ENCODE measurements around the gene SFMBT1.
A peak's percentile ranks its signal among the peaks of the same experiment; 100 is the strongest.

Gene SFMBT1

GRCh38 chr3:53079147-53079546, 33.3 kb upstream of the SFMBT1 start:
- H3K4me3 ChIP-seq (ENCODE audit: low read length): no peak overlapping the region
- no peak overlapping the region for H2AFZ ChIP-seq (ENCODE audit: low read depth, low read length)
- no peaks in the 10 kb centered on the region for H3K27me3 ChIP-seq (ENCODE audit: insufficient read depth, low read length)
- H3K9me3 ChIP-seq (ENCODE audit: low read length): no peaks in the 10 kb centered on the region
- H3K4me1 ChIP-seq (ENCODE audit: insufficient read depth, low read length): peaks cover 4% of the 10 kb centered on the region
- no peaks in the 10 kb centered on the region for H3K36me3 ChIP-seq (ENCODE audit: insufficient read depth, low read length)

DNA sequence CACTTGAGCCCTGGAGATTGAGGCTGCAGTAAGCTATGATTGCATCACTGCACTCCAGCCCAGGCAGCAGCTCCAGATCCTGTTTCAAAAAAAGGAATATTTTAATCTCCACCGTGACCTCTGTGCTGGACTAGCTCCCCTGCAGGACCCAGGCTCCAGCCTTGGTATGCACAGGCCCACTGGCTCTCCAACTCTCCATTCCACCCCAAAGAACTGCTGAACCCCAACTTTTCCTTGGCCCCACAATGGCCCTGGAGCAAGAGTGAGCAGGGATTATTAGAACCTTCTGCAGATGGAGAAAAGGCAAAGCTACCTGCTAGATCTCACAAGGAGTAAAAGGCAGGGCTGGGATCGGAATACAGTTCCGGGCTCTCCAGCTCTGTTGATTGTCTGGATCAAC, 32.8 kb upstream of the SFMBT1 start:
- no peak overlapping the region for H2AFZ ChIP-seq (ENCODE audit: low read depth, low read length)
- no peaks in the 10 kb centered on the region for H3K4me1 ChIP-seq (ENCODE audit: insufficient read depth, low read length)
- H3K4me3 ChIP-seq (ENCODE audit: low read length): no peak overlapping the region
- H3K27me3 ChIP-seq (ENCODE audit: insufficient read depth, low read length): no peaks in the 10 kb centered on the region
- H3K36me3 ChIP-seq (ENCODE audit: insufficient read depth, low read length): no peaks in the 10 kb centered on the region
- H3K9me3 ChIP-seq (ENCODE audit: low read length): no peaks in the 10 kb centered on the region

DNA sequence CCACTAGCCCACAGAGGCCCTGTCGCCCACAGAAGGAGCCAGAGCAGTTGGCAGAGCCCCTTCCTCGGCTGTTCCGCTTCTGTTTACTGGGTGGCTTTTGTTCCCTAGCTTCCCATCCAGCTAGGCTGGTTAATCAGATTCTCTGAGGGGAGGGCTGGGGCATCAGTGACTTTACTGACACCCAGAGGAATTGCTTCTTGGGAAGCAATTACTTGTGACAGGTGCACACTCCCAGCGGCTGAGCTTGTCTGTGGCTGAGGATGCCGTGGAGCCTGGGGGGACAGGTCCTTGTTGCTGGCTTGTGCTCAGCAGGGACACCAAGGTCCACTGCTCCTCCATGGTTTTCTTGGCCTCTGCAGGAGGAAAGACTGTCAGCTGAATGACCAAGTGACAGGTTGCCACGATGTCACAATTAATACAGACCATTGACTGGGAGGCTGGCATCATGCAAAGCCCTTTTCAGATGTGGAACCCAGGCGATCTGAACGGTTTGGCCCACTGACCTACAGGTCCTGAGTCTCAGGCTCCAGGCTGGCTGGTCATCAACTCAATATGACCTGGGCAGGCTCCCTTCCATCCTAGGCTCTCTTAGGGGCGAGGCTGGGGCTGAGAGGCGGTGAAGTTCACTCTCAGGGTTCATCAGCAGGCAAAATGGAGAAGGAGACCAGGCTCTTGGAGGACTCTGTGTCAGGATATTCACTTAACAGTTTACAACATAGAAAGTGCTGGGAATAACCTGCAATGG, 31.8 kb upstream of the SFMBT1 start:
- Histone ChIP-seq H2AFZ (ENCODE audit: low read depth, low read length) (no peak overlapping the region), H3K4me3 (ENCODE audit: low read length) (no peak overlapping the region), H3K9me3 (ENCODE audit: low read length) (no peaks in the 10 kb centered on the region), H3K36me3 (ENCODE audit: insufficient read depth, low read length) (no peaks in the 10 kb centered on the region), H3K27me3 (ENCODE audit: insufficient read depth, low read length) (no peaks in the 10 kb centered on the region), H3K4me1 (ENCODE audit: insufficient read depth, low read length) (no peaks in the 10 kb centered on the region)

- H2AFZ ChIP-seq (ENCODE audit: low read depth, low read length): no peak overlapping the region
- peaks cover 4% of the 10 kb centered on the region for H3K4me1 ChIP-seq (ENCODE audit: insufficient read depth, low read length)
- no peaks in the 10 kb centered on the region for H3K27me3 ChIP-seq (ENCODE audit: insufficient read depth, low read length)
- H3K4me3 ChIP-seq (ENCODE audit: low read length): no peak overlapping the region
- H3K9me3 ChIP-seq (ENCODE audit: low read length): no peaks in the 10 kb centered on the region
- H3K36me3 ChIP-seq (ENCODE audit: insufficient read depth, low read length): no peaks in the 10 kb centered on the region
These were observed 29.9 kb upstream of the SFMBT1 start for GRCh38 chr3:53075743-53076140.

GRCh38 chr3:53074761-53075742, 29.2 kb upstream of the SFMBT1 start:
- H3K4me3 ChIP-seq (ENCODE audit: low read length): no peak overlapping the region

GRCh38 chr3:53074366-53074696, 28.5 kb upstream of the SFMBT1 start:
- no peaks in the 10 kb centered on the region for H3K9me3 ChIP-seq (ENCODE audit: low read length)
- no peaks in the 10 kb centered on the region for H3K27me3 ChIP-seq (ENCODE audit: insufficient read depth, low read length)
- no peak overlapping the region for H3K4me3 ChIP-seq (ENCODE audit: low read length)
- no peaks in the 10 kb centered on the region for H3K36me3 ChIP-seq (ENCODE audit: insufficient read depth, low read length)
- H3K4me1 ChIP-seq (ENCODE audit: insufficient read depth, low read length): peaks cover 4% of the 10 kb centered on the region
- no peak overlapping the region for H2AFZ ChIP-seq (ENCODE audit: low read depth, low read length)

More at GRCh38 chr3:53074761-53075742, 29.2 kb upstream of the SFMBT1 start:
- no peaks in the 10 kb centered on the region for H3K9me3 ChIP-seq (ENCODE audit: low read length)
- no peak overlapping the region for H2AFZ ChIP-seq (ENCODE audit: low read depth, low read length)
- peaks cover 4% of the 10 kb centered on the region for H3K4me1 ChIP-seq (ENCODE audit: insufficient read depth, low read length)
- no peaks in the 10 kb centered on the region for H3K36me3 ChIP-seq (ENCODE audit: insufficient read depth, low read length)
- H3K27me3 ChIP-seq (ENCODE audit: insufficient read depth, low read length): no peaks in the 10 kb centered on the region

GRCh38 chr3:53073553-53074365, 27.9 kb upstream of the SFMBT1 start:
- Histone ChIP-seq H3K27me3 (ENCODE audit: insufficient read depth, low read length) (no peaks in the 10 kb centered on the region), H3K36me3 (ENCODE audit: insufficient read depth, low read length) (no peaks in the 10 kb centered on the region), H3K4me3 (ENCODE audit: low read length) (no peak overlapping the region), H3K4me1 (ENCODE audit: insufficient read depth, low read length) (peaks cover 4% of the 10 kb centered on the region), H2AFZ (ENCODE audit: low read depth, low read length) (no peak overlapping the region), H3K9me3 (ENCODE audit: low read length) (no peaks in the 10 kb centered on the region)

DNA sequence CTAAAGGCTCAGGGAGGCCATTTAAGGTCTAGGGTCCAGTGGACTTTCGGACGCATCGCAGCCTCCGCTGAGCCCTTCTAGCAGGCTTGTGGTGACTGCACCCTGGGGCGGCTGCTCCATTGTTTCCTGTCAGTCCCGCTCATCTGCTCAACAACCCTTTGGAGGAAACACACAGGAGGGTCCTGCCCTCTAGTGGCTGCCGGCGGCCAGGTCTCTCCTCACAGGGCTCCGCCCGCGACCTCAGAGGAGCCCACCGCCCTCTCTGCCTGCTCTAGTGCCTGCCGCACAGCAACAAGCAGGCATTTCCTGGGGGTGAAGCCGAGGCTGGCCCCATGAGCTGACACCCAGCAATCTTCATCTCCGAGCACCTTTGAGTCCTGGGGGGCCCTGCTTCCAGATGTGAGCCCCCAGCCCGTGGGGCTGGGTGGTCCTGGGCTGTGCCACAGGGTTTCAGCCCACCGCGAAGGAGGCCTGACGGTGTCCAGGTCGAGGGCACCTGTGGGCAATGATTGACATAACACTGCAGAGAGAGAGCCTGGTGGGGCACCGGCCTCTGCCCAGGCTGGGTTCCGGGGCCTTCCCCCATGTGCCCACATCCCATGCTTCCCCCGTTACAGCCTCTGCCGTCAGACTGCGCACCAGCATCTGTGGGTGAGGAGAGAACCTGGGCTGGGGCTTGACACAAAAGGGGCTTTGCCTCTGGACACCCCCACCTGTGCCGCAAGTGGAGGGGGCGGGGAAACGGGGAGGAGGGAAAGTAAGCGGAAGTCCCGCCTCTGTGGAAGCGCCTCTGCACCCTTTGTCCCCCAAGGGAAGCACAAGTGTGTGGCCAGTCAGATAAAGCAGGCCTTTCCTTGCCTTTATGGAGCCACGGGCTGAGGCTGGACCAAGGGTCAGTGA, 27.0 kb upstream of the SFMBT1 start:
- peak overlapping the region; percentile 4 for H3K4me3 ChIP-seq (ENCODE audit: low read length)
- no peaks in the 10 kb centered on the region for H3K27me3 ChIP-seq (ENCODE audit: insufficient read depth, low read length)
- peaks cover 4% of the 10 kb centered on the region for H3K4me1 ChIP-seq (ENCODE audit: insufficient read depth, low read length)
- H2AFZ ChIP-seq (ENCODE audit: low read depth, low read length): peak overlapping the region; percentile 32
- no peaks in the 10 kb centered on the region for H3K9me3 ChIP-seq (ENCODE audit: low read length)
- H3K36me3 ChIP-seq (ENCODE audit: insufficient read depth, low read length): no peaks in the 10 kb centered on the region

DNA sequence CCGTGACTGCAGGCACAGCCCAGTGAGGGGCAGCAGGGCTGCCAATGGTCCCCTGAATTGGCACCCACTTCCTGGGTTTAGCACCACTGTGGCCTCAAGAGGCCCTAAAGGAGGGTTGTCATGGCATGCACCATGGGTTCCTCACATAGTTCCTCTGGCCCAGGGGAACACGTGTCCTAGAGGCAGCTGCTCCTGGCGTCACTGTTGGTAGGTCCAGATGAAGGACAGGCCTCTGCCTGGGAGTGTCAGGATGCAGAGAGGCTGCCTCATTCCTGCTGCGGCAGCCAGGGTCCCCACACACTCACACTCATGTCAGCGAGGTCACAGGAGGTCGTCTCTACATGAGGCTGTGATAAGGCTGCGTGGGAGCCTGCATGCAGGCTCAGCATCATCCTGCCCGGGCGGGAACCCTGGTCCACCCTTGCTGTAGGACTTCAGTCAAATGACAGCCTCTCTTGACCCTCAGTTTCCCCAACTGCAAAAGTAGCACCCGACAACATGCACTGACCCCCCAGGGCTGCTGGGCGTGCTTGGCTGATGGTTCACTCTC, 26.1 kb upstream of the SFMBT1 start:
- H3K36me3 ChIP-seq (ENCODE audit: insufficient read depth, low read length): no peaks in the 10 kb centered on the region
- no peak overlapping the region for H3K4me3 ChIP-seq (ENCODE audit: low read length)
- peak overlapping the region; percentile 32 for H2AFZ ChIP-seq (ENCODE audit: low read depth, low read length)
- peaks cover 4% of the 10 kb centered on the region for H3K4me1 ChIP-seq (ENCODE audit: insufficient read depth, low read length)
- no peaks in the 10 kb centered on the region for H3K9me3 ChIP-seq (ENCODE audit: low read length)
- H3K27me3 ChIP-seq (ENCODE audit: insufficient read depth, low read length): no peaks in the 10 kb centered on the region

GRCh38 chr3:53069422-53070068, 23.7 kb upstream of the SFMBT1 start:
- H3K9me3 ChIP-seq (ENCODE audit: low read length): no peaks in the 10 kb centered on the region
- peaks cover 4% of the 10 kb centered on the region for H3K4me1 ChIP-seq (ENCODE audit: insufficient read depth, low read length)
- H3K4me3 ChIP-seq (ENCODE audit: low read length): no peak overlapping the region
- no peaks in the 10 kb centered on the region for H3K27me3 ChIP-seq (ENCODE audit: insufficient read depth, low read length)
- H2AFZ ChIP-seq (ENCODE audit: low read depth, low read length): no peak overlapping the region
- H3K36me3 ChIP-seq (ENCODE audit: insufficient read depth, low read length): no peaks in the 10 kb centered on the region

DNA sequence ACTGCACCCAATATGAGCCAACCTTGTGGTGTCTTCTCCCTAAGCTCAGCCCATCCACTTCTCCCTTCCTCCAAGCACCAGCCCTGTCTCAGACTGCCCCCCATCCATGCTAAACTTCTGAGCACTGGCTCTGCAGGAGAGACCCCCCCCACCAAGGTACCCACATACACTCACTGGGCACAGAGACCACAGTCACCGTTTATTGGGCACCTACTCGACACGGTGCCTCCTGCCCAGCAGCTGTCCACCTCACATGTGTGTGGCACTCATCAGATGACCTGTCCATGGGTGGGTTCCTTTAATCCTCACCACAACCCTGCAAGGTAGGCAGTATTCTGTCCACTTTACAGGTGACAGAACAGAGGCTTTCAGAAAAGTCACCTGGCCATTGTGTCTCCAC, 22.3 kb upstream of the SFMBT1 start:
- peaks cover 4% of the 10 kb centered on the region for H3K4me1 ChIP-seq (ENCODE audit: insufficient read depth, low read length)
- H3K9me3 ChIP-seq (ENCODE audit: low read length): no peaks in the 10 kb centered on the region
- H3K36me3 ChIP-seq (ENCODE audit: insufficient read depth, low read length): no peaks in the 10 kb centered on the region
- H3K27me3 ChIP-seq (ENCODE audit: insufficient read depth, low read length): no peaks in the 10 kb centered on the region
- no peak overlapping the region for H2AFZ ChIP-seq (ENCODE audit: low read depth, low read length)
- no peak overlapping the region for H3K4me3 ChIP-seq (ENCODE audit: low read length)
